GM23338 (cell line): ENCODE data around the gene SLC16A5. TPM values are rescaled to one million over a fixed set of nuclear protein-coding genes. Genes with fewer than 3 reads are reported as not detected.

Experiments
- ATAC-seq: fragments of 200-7000 bp; cut with Tn5 transposase; 3 replicates; pipeline ENCODE4 v1.9.1; 2020
- DNase-seq: peaks from one replicate; pipeline ENCODE4 v3.0.0-alpha.2; 2015; ENCODE audit warnings: low spot score
- H2AFZ ChIP-seq: fragments of 200-600 bp; sonication (generic); 2 replicates; pipeline ENCODE4 v1.8.0; 2016; ENCODE audit warnings: antibody characterized with exemption, mild to moderate bottlenecking, moderate library complexity
- H3F3A ChIP-seq: fragments of 200-600 bp; sonication (generic); replicated peaks from 2 replicates; pipeline ENCODE4 v1.8.0; 2017; ENCODE audit warnings: antibody characterized with exemption, mixed run types, low read depth
- H3K27ac ChIP-seq: fragments of 200-600 bp; sonication (generic); 2 replicates; pipeline ENCODE4 v1.6.1; 2016; ENCODE audit warnings: low read depth
- H3K27me3 ChIP-seq: fragments of 200-600 bp; sonication (generic); 2 replicates; pipeline ENCODE4 v1.8.0; 2016; ENCODE audit warnings: mild to moderate bottlenecking, mixed run types, moderate library complexity; ENCODE audit not compliant: insufficient read depth
- H3K36me3 ChIP-seq: fragments of 200-600 bp; sonication (generic); 2 replicates; pipeline ENCODE4 v1.8.0; 2016; ENCODE audit warnings: mild to moderate bottlenecking; ENCODE audit not compliant: insufficient read depth
- H3K4me1 ChIP-seq: fragments of 200-600 bp; sonication (generic); 2 replicates; pipeline ENCODE4 v1.8.0; 2016; ENCODE audit warnings: mild to moderate bottlenecking, moderate library complexity; ENCODE audit not compliant: insufficient read depth
- H3K4me2 ChIP-seq: fragments of 200-600 bp; sonication (generic); 2 replicates; pipeline ENCODE4 v1.7.1; 2017; ENCODE audit warnings: mixed run types
- H3K4me3 ChIP-seq: fragments of 200-600 bp; sonication (generic); 2 replicates; pipeline ENCODE4 v1.6.1; 2016; ENCODE audit warnings: mixed run types
- H3K79me2 ChIP-seq: fragments of 200-600 bp; sonication (generic); replicated peaks from 2 replicates; pipeline ENCODE4 v1.8.0; 2017; ENCODE audit warnings: mild to moderate bottlenecking; ENCODE audit not compliant: insufficient read depth
- H3K9me2 ChIP-seq: fragments of 200-600 bp; sonication (generic); 2 replicates; pipeline ENCODE4 v1.8.0; 2017; ENCODE audit not compliant: insufficient read depth
- H4K20me1 ChIP-seq: fragments of 200-600 bp; sonication (generic); replicated peaks from 2 replicates; pipeline ENCODE4 v1.8.0; 2017; ENCODE audit warnings: mild to moderate bottlenecking; ENCODE audit not compliant: insufficient read depth
- H3K27ac Mint-ChIP-seq: 2 replicates; pipeline ENCODE4 v1.8.0; 2020; ENCODE audit warnings: inconsistent platforms, mild to moderate bottlenecking, moderate library complexity, mixed read lengths
- H3K27me3 Mint-ChIP-seq: 3 replicates; pipeline ENCODE4 v1.8.0; 2022; ENCODE audit warnings: low read depth, mild to moderate bottlenecking, moderate library complexity, mixed read lengths, inconsistent platforms; ENCODE audit not compliant: insufficient read depth, poor library complexity
- H3K36me3 Mint-ChIP-seq: 3 replicates; pipeline ENCODE4 v1.8.0; 2021; ENCODE audit warnings: low read depth, mild to moderate bottlenecking, inconsistent platforms, moderate library complexity, mixed read lengths
- H3K4me1 Mint-ChIP-seq: 3 replicates; pipeline ENCODE4 v1.8.0; 2020; ENCODE audit warnings: mild to moderate bottlenecking, inconsistent platforms, mixed read lengths
- H3K4me3 Mint-ChIP-seq: 3 replicates; pipeline ENCODE4 v1.8.0; 2021; ENCODE audit warnings: moderate library complexity, mild to moderate bottlenecking, inconsistent platforms, mixed read lengths
- H3K9me3 Mint-ChIP-seq: 3 replicates; pipeline ENCODE4 v1.8.0; 2020; ENCODE audit warnings: moderate library complexity, mild to moderate bottlenecking, inconsistent platforms, mixed read lengths
- CREB1 ChIP-seq: fragments of 250-450 bp; sonication (Bioruptor Pico); IDR thresholded peaks from 2 replicates; pipeline ENCODE4 v1.5.0; 2020; ENCODE audit warnings: low read depth, mild to moderate bottlenecking, moderate library complexity
- JUNB ChIP-seq: IDR thresholded peaks from one replicate; pipeline ENCODE4 v1.6.1; 2016; ENCODE audit warnings: antibody characterized with exemption; ENCODE audit not compliant: unreplicated experiment
- NANOG ChIP-seq: IDR thresholded peaks from 2 replicates; pipeline ENCODE4 v1.6.1; 2016; ENCODE audit warnings: antibody characterized with exemption, borderline replicate concordance
- POLR2AphosphoS5 ChIP-seq: IDR thresholded peaks from 2 replicates; pipeline ENCODE4 v1.6.1; 2016; ENCODE audit warnings: antibody characterized with exemption, low read depth
- STAT1 ChIP-seq: IDR thresholded peaks from one replicate; pipeline ENCODE4 v1.6.1; 2016; ENCODE audit warnings: antibody characterized with exemption; ENCODE audit not compliant: unreplicated experiment
- ZNF114 ChIP-seq: fragments of 250-450 bp; sonication (Bioruptor Pico); IDR thresholded peaks from 2 replicates; pipeline ENCODE4 v1.5.0; 2020; ENCODE audit warnings: mild to moderate bottlenecking, moderate library complexity
- ZNF331 ChIP-seq: fragments of 250-450 bp; sonication (Bioruptor Pico); IDR thresholded peaks from 2 replicates; pipeline ENCODE4 v1.5.0; 2020; ENCODE audit warnings: low read depth, mild to moderate bottlenecking, moderate library complexity
- ZNF462 ChIP-seq: fragments of 250-450 bp; sonication (Bioruptor Pico); IDR thresholded peaks from 2 replicates; pipeline ENCODE4 v1.5.0; 2020; ENCODE audit warnings: mild to moderate bottlenecking, moderate library complexity
- polyA plus RNA-seq: library from polyadenylated mRNA; unstranded; fragments of >200 nt; fragmentation: Nextera tagmentation; extraction: Ambion mirVana; gene quantifications from 2 replicates; pipeline ENCODE4 v1.2.1, GENCODE V29; 2016
- total RNA-seq: library from RNA; depleted of rRNA; stranded (reverse); fragments of >200 nt; shearing (Covaris generic); gene quantifications from 2 replicates; pipeline ENCODE4 v1.2.3, GENCODE V29; 2014

The SLC16A5 gene
- total and polyA plus RNA-seq, 2 experiments from 2014 or later: 7.3 to 40.0 TPM

GRCh38 chr17:75077496-75078283 lies 10.1 kb upstream of the SLC16A5 start (continued):
- TF ChIP-seq ZNF462 (CRISPR knock-in tag) (no peak), STAT1 (no peak), CREB1 (CRISPR knock-in tag) (no peak)

DNA sequence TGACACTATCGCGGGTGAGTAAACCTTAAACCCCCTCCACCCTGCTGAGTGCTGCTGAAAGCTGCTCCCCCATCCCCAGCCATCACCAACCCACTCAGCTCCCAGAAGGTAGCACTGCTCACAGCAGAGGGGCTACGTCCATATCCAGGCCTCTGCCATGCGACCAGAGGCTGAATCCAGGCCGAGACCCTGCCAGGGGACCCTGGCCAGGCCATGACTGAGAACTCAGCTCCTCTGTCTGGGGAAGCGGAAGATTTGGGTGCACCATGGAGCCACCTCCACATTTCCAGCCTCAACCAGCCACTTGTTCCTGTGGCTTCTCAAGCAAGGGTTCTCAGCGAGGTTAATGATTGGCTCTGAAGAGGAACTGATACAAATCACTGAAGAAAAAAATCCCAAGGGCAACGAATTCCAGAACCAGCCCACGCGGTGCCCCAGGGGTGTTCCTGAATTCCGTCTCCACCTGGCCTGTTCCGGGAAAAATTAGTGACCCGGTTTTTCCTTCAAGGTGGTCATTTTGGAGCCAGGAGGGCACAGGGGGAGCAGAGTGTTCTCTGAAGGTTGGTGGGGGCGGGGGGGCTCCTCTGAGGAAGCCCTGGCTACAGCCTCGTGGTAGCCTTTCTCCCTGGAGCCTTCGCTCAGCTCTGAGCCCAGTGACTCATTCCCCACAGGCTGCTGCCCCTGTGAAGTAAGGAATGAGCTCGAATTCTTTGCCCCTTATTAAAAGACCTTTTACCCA lies 9.3 kb upstream of the SLC16A5 start:
- no peak for DNase-seq
- Histone ChIP-seq H3K27me3 (no peaks in the 10 kb centered on the region), H3K4me3 (no peak overlapping the region), H3K4me1 (peaks cover 29% of the 10 kb centered on the region), H3K79me2 (no peaks in the 10 kb centered on the region), H3K9me2 (no peaks in the 10 kb centered on the region), H4K20me1 (no peaks in the 10 kb centered on the region), H3K36me3 (no peaks in the 10 kb centered on the region), H3F3A (peaks cover 14% of the 10 kb centered on the region; the same call in 1 of the 2 replicates), H2AFZ (peak overlapping the region; percentile 99), H3K4me2 (peak overlapping the region; percentile 92; the same call in 1 of the 2 replicates), H3K27ac (no peak overlapping the region)
- Mint-ChIP-seq H3K27ac (no peak overlapping the region), H3K9me3 (no peaks in the 10 kb centered on the region), H3K4me1 (peaks cover 23% of the 10 kb centered on the region), H3K36me3 (no peaks in the 10 kb centered on the region), H3K27me3 (peaks cover 17% of the 10 kb centered on the region), H3K4me3 (peak overlapping the region; percentile 12; the same call in 1 of the 3 replicates)
- peak; percentile 2; the same call in 1 of the 3 replicates for ATAC-seq
- TF ChIP-seq ZNF331 (CRISPR knock-in tag): no peak
- no peak for TF ChIP-seq ZNF462 (CRISPR knock-in tag)
- no peak for TF ChIP-seq JUNB
- TF ChIP-seq STAT1: no peak
- no peak for TF ChIP-seq POLR2AphosphoS5
- no peak for TF ChIP-seq NANOG
- TF ChIP-seq ZNF114 (CRISPR knock-in tag): no peak
